K562 (cell line): ENCODE measurements around the gene NR3C1. TPM values are rescaled to one million over a fixed set of nuclear protein-coding genes. Genes with fewer than 3 reads are reported as not detected.

Experiments
- ATAC-seq: fragments of 200-7000 bp; cut with Tn5 transposase; 3 replicates; pipeline ENCODE4 v1.9.1; 2020; ENCODE audit warnings: moderate library complexity
- BruUV-seq: library from RNA; stranded (reverse); fragments of 400-500 nt; replicated peaks from 2 replicates; lab custom pipeline; 2021; lab: Mats Ljungman, UMichigan
- CTCF ChIA-PET: fragments of 300-600 bp; formaldehyde crosslinking; extraction: SDS; loops from one replicate; lab custom pipeline; 2021; ENCODE audit warnings: low intra/inter-chr PET ratio; lab: Yijun Ruan, JAX
- POLR2A ChIA-PET: fragments of 300-600, 350-650 bp; sonication (Branson Sonifier 250); formaldehyde crosslinking; extraction: SDS; loops from one replicate; lab custom pipeline; 2021; ENCODE audit warnings: antibody characterized with exemption, inconsistent platforms; lab: Yijun Ruan, JAX
- DNase-seq, 4 experiments: peaks; one replicate each; pipeline versions ENCODE4 v3.0.0 to v3.0.0-alpha.2; 2011 to 2018; ENCODE audit warnings: low spot score in 3 of 4, mixed read lengths in 3 of 4; ENCODE audit errors: extremely low read depth in 1 of 4
- FAIRE-seq: peaks from 2 replicates; lab custom pipeline; 2011; peaks lifted over from hg19 to GRCh38; lab: Jason Lieb, UNC
- H2AFZ ChIP-seq: 2 replicates; pipeline ENCODE4 v1.6.0; 2011; ENCODE audit warnings: low read depth, low read length, control low read depth, inconsistent platforms
- H3K27ac ChIP-seq: fragments of 200-600 bp; 3 replicates; pipeline ENCODE4 v1.8.0; 2011; ENCODE audit warnings: low read depth, mild to moderate bottlenecking, control low read depth, inconsistent platforms, low read length, moderate library complexity, mixed read lengths; ENCODE audit errors: extremely low read depth
- H3K27me3 ChIP-seq, 2 experiments: fragments of 300-600 bp in 1 of 2; 2 replicates in 1 of 2; 3 replicates in 1 of 2; pipeline versions ENCODE4 v1.6.0 to v1.8.0; 2011; ENCODE audit warnings: inconsistent platforms in 2 of 2, low read length in 2 of 2, mild to moderate bottlenecking in 1 of 2, mixed read lengths in 1 of 2, moderate library complexity in 1 of 2; ENCODE audit not compliant: control insufficient read depth in 2 of 2, insufficient read depth in 2 of 2
- H3K36me3 ChIP-seq: fragments of 300-600 bp; 3 replicates; pipeline ENCODE4 v1.8.0; 2011; ENCODE audit warnings: mild to moderate bottlenecking, low read length, inconsistent platforms; ENCODE audit not compliant: control insufficient read depth, insufficient read depth
- H3K4me1 ChIP-seq, 2 experiments: fragments of 200-600 bp in 1 of 2; replicated peaks in 1 of 2; 2 replicates in 1 of 2; 3 replicates in 1 of 2; pipeline versions ENCODE4 v1.5.1 to v1.8.0; 2011; ENCODE audit warnings: inconsistent platforms in 2 of 2, low read length in 2 of 2, mild to moderate bottlenecking in 1 of 2, mixed read lengths in 1 of 2, moderate library complexity in 1 of 2; ENCODE audit not compliant: control insufficient read depth in 2 of 2, insufficient read depth in 2 of 2
- H3K4me2 ChIP-seq: 2 replicates; pipeline ENCODE4 v1.6.1; 2011; ENCODE audit warnings: low read length, control low read depth, inconsistent platforms, mixed read lengths; ENCODE audit not compliant: insufficient read depth
- H3K4me3 ChIP-seq: fragments of 200-600 bp; sonication (generic), shearing (Covaris generic); 2 replicates; pipeline ENCODE4 v1.5.1; 2016; ENCODE audit warnings: control low read depth, inconsistent platforms
- H3K79me2 ChIP-seq: fragments of 200-600 bp; 3 replicates; pipeline ENCODE4 v1.8.0; 2011; ENCODE audit warnings: low read length, inconsistent platforms; ENCODE audit not compliant: control insufficient read depth, insufficient read depth
- H3K9ac ChIP-seq, 2 experiments: 2 replicates each; pipeline versions ENCODE4 v1.6.0 to v1.6.1; 2011; ENCODE audit warnings: low read depth in 2 of 2, low read length in 2 of 2, control low read depth in 1 of 2, inconsistent platforms in 1 of 2, mild to moderate bottlenecking in 1 of 2, mixed read lengths in 1 of 2; ENCODE audit not compliant: insufficient read depth in 1 of 2
- H3K9me1 ChIP-seq: one replicate; pipeline ENCODE4 v1.6.0; 2011; ENCODE audit warnings: inconsistent platforms, mild to moderate bottlenecking, low read length, moderate library complexity; ENCODE audit not compliant: control insufficient read depth, insufficient read depth
- H3K9me3 ChIP-seq: replicated peaks from 2 replicates; pipeline ENCODE4 v1.5.1; 2011; ENCODE audit warnings: low read depth, low read length, inconsistent platforms; ENCODE audit not compliant: control insufficient read depth, insufficient read depth
- H4K20me1 ChIP-seq: replicated peaks from 2 replicates; pipeline ENCODE4 v1.6.1; 2011; ENCODE audit warnings: low read length, inconsistent platforms, mixed read lengths; ENCODE audit not compliant: control insufficient read depth, insufficient read depth
- BRF1 ChIP-seq: IDR thresholded peaks from 3 replicates; pipeline ENCODE4 v1.6.1; 2011; ENCODE audit warnings: borderline replicate concordance, mild to moderate bottlenecking; ENCODE audit not compliant: insufficient read length; ENCODE audit errors: extremely low read depth
- CREB5 ChIP-seq: fragments of 250-450 bp; sonication (Bioruptor Pico); IDR thresholded peaks from 2 replicates; pipeline ENCODE4 v1.5.0; 2020; ENCODE audit warnings: mild to moderate bottlenecking
- ETV6 ChIP-seq, 3 experiments: fragments of 150-350 bp in 1 of 3; sonication (generic) in 1 of 3; formaldehyde crosslinking in 1 of 3; IDR thresholded peaks; 2 replicates each; pipeline versions ENCODE4 v1.6.1 to v1.8.0; 2014 to 2022; ENCODE audit warnings: borderline replicate concordance in 2 of 3, low read depth in 2 of 3, antibody characterized with exemption in 1 of 3, low read length in 1 of 3, mild to moderate bottlenecking in 1 of 3, missing genetic modification reagents in 1 of 3
- FOSL1 ChIP-seq: fragments of 200-800 bp; sonication (Bioruptor generic); conservative IDR thresholded peaks from 2 replicates; pipeline ENCODE4 v1.6.1; 2016; ENCODE audit warnings: missing genetic modification characterization, missing compliant biosample characterization
- FOXK2 ChIP-seq, 2 experiments: fragments of 450-650 bp; IDR thresholded peaks in 1 of 2; conservative IDR thresholded peaks in 1 of 2; 2 replicates each; pipeline ENCODE4 v1.6.1; 2016; ENCODE audit warnings: low read depth in 2 of 2, mild to moderate bottlenecking in 1 of 2
- PPARD ChIP-seq: fragments of 250-450 bp; sonication (Bioruptor Pico); IDR thresholded peaks from 2 replicates; pipeline ENCODE4 v1.8.0; 2022; ENCODE audit warnings: inconsistent platforms, mild to moderate bottlenecking, moderate library complexity
- RBM25 ChIP-seq: fragments of 200-400 bp; formaldehyde crosslinking; IDR thresholded peaks from 2 replicates; pipeline ENCODE4 v1.6.1; 2018; ENCODE audit warnings: low read length, low read depth, moderate library complexity; ENCODE audit not compliant: severe bottlenecking
- RBM39 ChIP-seq: fragments of 200-400 bp; formaldehyde crosslinking; optimal IDR thresholded peaks from 2 replicates; pipeline ENCODE3; 2018; ENCODE audit warnings: low read depth, low read length
- XRCC3 ChIP-seq: fragments of 450-650 bp; IDR thresholded peaks from 2 replicates; pipeline ENCODE4 v1.6.1; 2017; ENCODE audit warnings: mild to moderate bottlenecking, moderate library complexity
- ZNF184 ChIP-seq: sonication (generic); formaldehyde crosslinking; IDR thresholded peaks from 2 replicates; pipeline ENCODE4 v1.5.0; 2020; ENCODE audit warnings: missing genetic modification reagents
- ZNF586 ChIP-seq: fragments of 450-650 bp; formaldehyde crosslinking; conservative IDR thresholded peaks from 2 replicates; pipeline ENCODE4 v1.4.0; 2020; ENCODE audit warnings: mild to moderate bottlenecking, moderate library complexity
- WGBS: fragments of 100-300 bp; shearing (Covaris generic); methylation state at CpG from one replicate; pipeline ENCODE4 v1.1.6; 2016; ENCODE audit warnings: low coverage, mixed read lengths; ENCODE audit not compliant: insufficient coverage; ENCODE audit errors: missing lambda C conversion rate; 5-methylcytosine and 5-hydroxymethylcytosine counted together
- in situ Hi-C: fragments of 300-500 bp; cut with MboI; formaldehyde crosslinking; loops from 4 replicates; pipeline ENCODE4 v1.15.0; 2018; ENCODE audit warnings: inconsistent platforms, mixed read lengths
- intact Hi-C: fragments of 100-400 bp; cut with micrococcal nuclease; formaldehyde crosslinking; loops from 2 replicates; pipeline ENCODE4 v1.14.2; 2022
- polyA plus RNA-seq, 8 experiments: library from polyadenylated mRNA; depleted of rRNA in 4 of 8; stranded (reverse) in 5 of 8; unstranded in 3 of 8; fragments of >200 nt; fragmentation: Nextera tagmentation in 2 of 8; fragmentation: Illumina TruSeq in 1 of 8; extraction: Ambion mirVana in 2 of 8; extraction: Trizol in 1 of 8; gene quantifications; 2 replicates each; pipeline versions ENCODE4 v1.2.1 to v1.2.3, GENCODE V29; 2011 to 2014; ENCODE audit warnings: inconsistent platforms in 1 of 8, missing spikeins in 1 of 8
- total RNA-seq, 7 experiments: library from RNA; depleted of rRNA in 6 of 7; stranded (reverse); fragments of >200 nt in 6 of 7; fragmentation: Illumina TruSeq in 2 of 7; extraction: Trizol in 2 of 7; gene quantifications; 2 replicates each; pipeline versions ENCODE4 v1.2.1 to v1.2.3, GENCODE V29; 2011 to 2021; ENCODE audit warnings: low replicate concordance in 1 of 7

NR3C1 gene
- total and polyA plus RNA-seq, 9 of the 15 experiments (the other 6 are each of a cell fraction or from before 2014, with no cell fraction given) = 8.2 to 36.0 (median 15.0) TPM

- POLR2A ChIA-PET = no interaction called here
- Histone ChIP-seq H2AFZ (no peak overlapping the region), H3K79me2 (no peaks in the 10 kb centered on the region), H3K9ac (no peak overlapping the region), H3K36me3 (no peaks in the 10 kb centered on the region), H3K4me3 (no peak overlapping the region), H3K9me1 (no peaks in the 10 kb centered on the region), H3K9me3 (0 out of 2 replicates have a peak, but pooled peaks cover 5% of the 10 kb centered on the region), H3K4me2 (no peak overlapping the region), H3K4me1 (no peaks in the 10 kb centered on the region), H3K27ac (no peak overlapping the region), H3K27me3 (no peaks in the 10 kb centered on the region), H4K20me1 (no peaks in the 10 kb centered on the region)
- no peak for DNase-seq
- WGBS = 91% methylated on average over 2 of the region's 2 CpGs
- CTCF ChIA-PET = no interaction called here
- FAIRE-seq = no peak
- intact Hi-C loops (no loop called here), in situ Hi-C loops (no loop called here)
- ATAC-seq = no peak
- TF ChIP-seq RBM25 = peak; percentile 78
- no peak for TF ChIP-seq PPARD
- TF ChIP-seq FOSL1 (tag) = no peak
- no peak for TF ChIP-seq BRF1
- TF ChIP-seq ZNF184 (CRISPR knock-in tag) = peak; percentile 89
- TF ChIP-seq, all 486 proteins: peak for 2
- BruUV-seq = no TSS peak
These were observed 137.5 kb downstream of the NR3C1 start for GRCh38 chr5:143265995-143266394.

DNA sequence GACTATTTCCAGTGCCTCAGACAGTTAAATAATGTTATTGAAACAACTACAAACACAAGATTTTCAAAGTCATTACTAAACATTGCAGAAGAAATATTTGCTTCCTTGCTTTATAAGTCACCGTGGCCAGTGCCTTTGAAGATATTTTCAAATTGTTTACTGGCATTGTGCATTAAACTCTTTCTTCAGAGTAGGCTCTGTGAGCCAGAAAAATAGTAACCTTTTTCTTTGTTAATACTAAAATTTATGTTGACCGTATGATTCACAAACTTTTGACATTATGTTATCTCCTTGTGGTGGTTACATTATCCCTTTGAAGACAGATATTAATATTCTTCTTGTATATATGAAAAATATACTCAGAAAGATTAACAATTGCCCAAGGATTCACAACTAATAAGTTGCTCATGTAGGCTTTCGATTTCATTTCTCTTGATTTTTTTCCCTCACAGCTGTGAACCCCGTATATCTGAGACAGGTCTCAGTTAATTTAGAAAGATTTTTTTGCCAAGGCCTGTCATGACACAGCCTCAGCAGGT is 140.1 kb downstream of the NR3C1 start:
- Histone ChIP-seq H3K9me1 (no peaks in the 10 kb centered on the region), H3K27ac (no peak overlapping the region), H3K27me3 (no peaks in the 10 kb centered on the region), H3K9ac (no peak overlapping the region), H3K79me2 (no peaks in the 10 kb centered on the region), H3K4me1 (no peaks in the 10 kb centered on the region), H3K9me3 (0 out of 2 replicates have a peak, but pooled peaks cover 5% of the 10 kb centered on the region), H4K20me1 (no peaks in the 10 kb centered on the region), H2AFZ (peak overlapping the region; percentile 10; the same call in 1 of the 2 replicates), H3K4me3 (no peak overlapping the region), H3K36me3 (no peaks in the 10 kb centered on the region), H3K4me2 (no peak overlapping the region)
- intact Hi-C loops (no loop called here), in situ Hi-C loops (no loop called here)
- ATAC-seq = no peak
- 30% methylated on average over 4 of the region's 4 CpGs for WGBS
- POLR2A ChIA-PET = no interaction called here
- BruUV-seq = no TSS peak
- no peak for DNase-seq
- CTCF ChIA-PET = no interaction called here
- FAIRE-seq = no peak
- no peak for TF ChIP-seq FOXK2 (conservative IDR thresholded peaks at IDR 0.05 in 1 of 2, IDR thresholded peaks at IDR 0.05 in 1 of 2; ENCODE audit: low read depth in 2 of 2)
- no peak for TF ChIP-seq RBM39
- no peak for TF ChIP-seq ZNF586
- TF ChIP-seq ETV6 (IDR thresholded peaks at IDR 0.05; ENCODE audit: borderline replicate concordance in 1 of 2, low read depth in 2 of 2, low read length in 1 of 2) = no peak
- TF ChIP-seq ETV6 (CRISPR knock-in tag; IDR thresholded peaks at IDR 0.05; ENCODE audit: borderline replicate concordance) = no peak
- TF ChIP-seq XRCC3 = no peak
- no peak for TF ChIP-seq CREB5
